WTC11 (cell line): ENCODE measurements around the gene BAIAP2L1. TPM values are rescaled to one million over a fixed set of nuclear protein-coding genes. Genes with fewer than 3 reads are reported as not detected.

Experiments
- ATAC-seq: fragments of 200-7000 bp; cut with Tn5 transposase; 2 replicates; pipeline ENCODE4 v1.10.0; 2021; ENCODE audit warnings: mild to moderate bottlenecking, moderate library complexity
- CTCF ChIA-PET: fragments of 300-600 bp; sonication (Branson Sonifier 250); formaldehyde crosslinking; loops from one replicate; lab custom pipeline; 2021; ENCODE audit warnings: antibody characterized with exemption; lab: Charles Lee
- POLR2A ChIA-PET: fragments of 350-600 bp; sonication (Branson Sonifier 250); formaldehyde crosslinking; loops from one replicate; lab custom pipeline; 2021; ENCODE audit warnings: antibody characterized with exemption; lab: Charles Lee
- DNase-seq: peaks from one replicate; pipeline ENCODE4 v3.0.0; 2021; ENCODE audit warnings: low spot score
- H3K27ac Mint-ChIP-seq: 2 replicates; pipeline ENCODE4 v1.8.0; 2021; ENCODE audit warnings: mixed read lengths
- H3K27me3 Mint-ChIP-seq: 2 replicates; pipeline ENCODE4 v1.8.0; 2021; ENCODE audit warnings: low read depth, mild to moderate bottlenecking, moderate library complexity, mixed read lengths
- H3K36me3 Mint-ChIP-seq: 2 replicates; pipeline ENCODE4 v1.8.0; 2021; ENCODE audit warnings: mixed read lengths
- H3K4me1 Mint-ChIP-seq: 2 replicates; pipeline ENCODE4 v1.8.0; 2022; ENCODE audit warnings: mixed read lengths
- H3K4me3 Mint-ChIP-seq: 2 replicates; pipeline ENCODE4 v1.8.0; 2021; ENCODE audit warnings: mild to moderate bottlenecking, moderate library complexity, mixed read lengths
- H3K9me3 Mint-ChIP-seq: 2 replicates; pipeline ENCODE4 v1.8.0; 2021; ENCODE audit warnings: mixed read lengths
- CREB1 ChIP-seq: sonication (generic); formaldehyde crosslinking; IDR thresholded peaks from 2 replicates; pipeline ENCODE4 v1.8.0; 2023; ENCODE audit warnings: mild to moderate bottlenecking, missing genetic modification reagents
- FOXP1 ChIP-seq: sonication (generic); formaldehyde crosslinking; IDR thresholded peaks from 2 replicates; pipeline ENCODE4 v1.8.0; 2022; ENCODE audit warnings: missing genetic modification reagents, mild to moderate bottlenecking, moderate library complexity, borderline replicate concordance
- GRHL2 ChIP-seq: fragments of 250-450 bp; sonication (Bioruptor Pico); IDR thresholded peaks from 2 replicates; pipeline ENCODE4 v1.8.0; 2022; ENCODE audit warnings: mild to moderate bottlenecking, moderate library complexity; ENCODE audit not compliant: insufficient replicate concordance, severe bottlenecking
- MLX ChIP-seq: sonication (generic); formaldehyde crosslinking; IDR thresholded peaks from 2 replicates; pipeline ENCODE4 v1.8.1; 2023; ENCODE audit warnings: mild to moderate bottlenecking, missing genetic modification reagents, moderate library complexity
- NFE2L1 ChIP-seq: sonication (generic); formaldehyde crosslinking; IDR thresholded peaks from 2 replicates; pipeline ENCODE4 v1.8.1; 2023; ENCODE audit warnings: missing genetic modification reagents
- NFYB ChIP-seq: sonication (generic); formaldehyde crosslinking; conservative IDR thresholded peaks from 2 replicates; pipeline ENCODE4 v1.8.0; 2022; ENCODE audit warnings: low read depth, missing genetic modification reagents
- USF1 ChIP-seq: sonication (generic); formaldehyde crosslinking; IDR thresholded peaks from 2 replicates; pipeline ENCODE4 v1.8.0; 2022; ENCODE audit warnings: mild to moderate bottlenecking, missing genetic modification reagents
- USF2 ChIP-seq: sonication (generic); formaldehyde crosslinking; IDR thresholded peaks from 2 replicates; pipeline ENCODE4 v1.8.1; 2023; ENCODE audit warnings: mild to moderate bottlenecking, missing genetic modification reagents, moderate library complexity
- ZMAT4 ChIP-seq: fragments of 250-450 bp; sonication (Bioruptor Pico); IDR thresholded peaks from 2 replicates; pipeline ENCODE4 v1.9.0; 2021; ENCODE audit warnings: mild to moderate bottlenecking
- ZNF219 ChIP-seq: sonication (generic); formaldehyde crosslinking; IDR thresholded peaks from 2 replicates; pipeline ENCODE4 v1.8.0; 2023; ENCODE audit warnings: missing genetic modification reagents, mild to moderate bottlenecking, borderline replicate concordance
- ZNF232 ChIP-seq: sonication (generic); formaldehyde crosslinking; IDR thresholded peaks from 2 replicates; pipeline ENCODE4 v1.8.0; 2022; ENCODE audit warnings: mild to moderate bottlenecking, missing genetic modification reagents
- ZNF281 ChIP-seq: sonication (generic); formaldehyde crosslinking; IDR thresholded peaks from 2 replicates; pipeline ENCODE4 v1.8.0; 2023; ENCODE audit warnings: mild to moderate bottlenecking, missing genetic modification reagents
- ZNF396 ChIP-seq: fragments of 250-450 bp; sonication (Bioruptor Pico); IDR thresholded peaks from 2 replicates; pipeline ENCODE4 v1.8.0; 2021; ENCODE audit warnings: mild to moderate bottlenecking, moderate library complexity, borderline replicate concordance
- ZNF423 ChIP-seq: fragments of 250-450 bp; sonication (Bioruptor Pico); IDR thresholded peaks from 2 replicates; pipeline ENCODE4 v2.1.2; 2022; ENCODE audit warnings: mild to moderate bottlenecking, moderate library complexity
- total RNA-seq: library from RNA; stranded (reverse); gene quantifications from 3 replicates; pipeline ENCODE4 v1.2.3, GENCODE V29; 2021

The BAIAP2L1 gene
- total RNA-seq, 1 experiment from 2014 or later = 37.5 TPM

GRCh38 chr7:98286701-98287485 lies 114.0 kb downstream of the BAIAP2L1 start:
- Mint-ChIP-seq H3K4me1 (peaks cover 41% of the 10 kb centered on the region), H3K27ac (peak overlapping the region; percentile 57; the same call in 1 of the 2 replicates), H3K9me3 (no peaks in the 10 kb centered on the region), H3K4me3 (no peak overlapping the region), H3K27me3 (no peaks in the 10 kb centered on the region), H3K36me3 (peaks cover 11% of the 10 kb centered on the region; the same call in 1 of the 2 replicates)
- ATAC-seq = no peak; the same call in none of the 2 replicates
- TF ChIP-seq USF2 = peak; percentile 16; the same call in 1 of the 2 replicates
- no peak for TF ChIP-seq MLX (CRISPR knock-in tag)
- no peak for TF ChIP-seq USF1 (CRISPR knock-in tag)
- no peak for TF ChIP-seq ZNF232 (CRISPR knock-in tag)
- TF ChIP-seq CREB1 = no peak
- DNase-seq = no peak
- ChIA-PET POLR2A (interaction anchor here (1.6 kb wide), 1 partner anchor 114 kb away, joined by 4 read pairs; the partner anchor contains the start of gene BAIAP2L1), CTCF (interaction anchor here (0.6 to 1.7 kb wide), 4 partner anchors 36 to 545 kb away, joined by 3 to 9 read pairs (median 6); partner anchors contain the start of gene BAIAP2L1)

- no peaks in the 10 kb centered on the region for H3K9me3 Mint-ChIP-seq
- CTCF ChIA-PET = interaction anchor here (1.0 kb wide), 1 partner anchor 37 kb away, joined by 3 read pairs; no protein-coding TSS in a partner anchor
- H3K27ac Mint-ChIP-seq = peak overlapping the region; percentile 57; the same call in 1 of the 2 replicates
- no peaks in the 10 kb centered on the region for H3K27me3 Mint-ChIP-seq
- peaks cover 40% of the 10 kb centered on the region for H3K4me1 Mint-ChIP-seq
- POLR2A ChIA-PET = no interaction called here
- H3K4me3 Mint-ChIP-seq = no peak overlapping the region
- peaks cover 7% of the 10 kb centered on the region; the same call in 1 of the 2 replicates for H3K36me3 Mint-ChIP-seq
- DNase-seq (no peak), ATAC-seq (no peak)
- TF ChIP-seq NFYB = no peak
- TF ChIP-seq ZNF281 (CRISPR knock-in tag) = 0 out of 2 replicates have a peak, but pooled peaks have one; percentile 18
- TF ChIP-seq GRHL2 (CRISPR knock-in tag) = no peak
- TF ChIP-seq ZNF423 = no peak
- TF ChIP-seq ZMAT4 (CRISPR knock-in tag) = no peak
Observed at GRCh38 chr7:98286093-98286539, 114.8 kb downstream of the BAIAP2L1 start.

GRCh38 chr7:98285157-98286092 lies 115.5 kb downstream of the BAIAP2L1 start:
- POLR2A ChIA-PET = no interaction called here
- peaks cover 38% of the 10 kb centered on the region for H3K4me1 Mint-ChIP-seq

More at GRCh38 chr7:98285157-98286092, 115.5 kb downstream of the BAIAP2L1 start:
- H3K27me3 Mint-ChIP-seq = no peaks in the 10 kb centered on the region
- no peak for DNase-seq
- peaks cover 5% of the 10 kb centered on the region; the same call in 1 of the 2 replicates for H3K36me3 Mint-ChIP-seq
- TF ChIP-seq ZNF396 (CRISPR knock-in tag) = no peak
- TF ChIP-seq ZNF219 (CRISPR knock-in tag) = no peak
- no peak for TF ChIP-seq GRHL2 (CRISPR knock-in tag)
- TF ChIP-seq NFE2L1 = no peak
- TF ChIP-seq FOXP1 (CRISPR knock-in tag) = no peak
- no peak overlapping the region for H3K27ac Mint-ChIP-seq
- no peak for ATAC-seq
- H3K4me3 Mint-ChIP-seq = no peak overlapping the region
- H3K9me3 Mint-ChIP-seq = no peaks in the 10 kb centered on the region
- CTCF ChIA-PET = interaction anchor here (1.0 kb wide), 1 partner anchor 38 kb away, joined by 3 read pairs; no protein-coding TSS in a partner anchor
